ENCODE measurements around the gene PLB1.

The PLB1 gene

GRCh38 chr2:28495551-28496250, at the start of gene PLB1:
Gene PLB1 (plus strand): TSS chr2:28496060. CDS start chr2:28496115, 55 bp downstream.
- DNase-seq = no peak

- peak; percentile 72 for DNase-seq
Observed at GRCh38 chr2:28446531-28446930, 49.3 kb upstream of the PLB1 start.

- no peak for DNase-seq
Observed at GRCh38 chr2:28447086-28447485, 48.8 kb upstream of the PLB1 start.

GRCh38 chr2:28447943-28448792, 47.7 kb upstream of the PLB1 start:
- peak; percentile 99 for DNase-seq

GRCh38 chr2:28448793-28449100, 47.1 kb upstream of the PLB1 start:
- DNase-seq = no peak

- DNase-seq = no peak
Observed at GRCh38 chr2:28449126-28449487, 46.8 kb upstream of the PLB1 start.

GRCh38 chr2:28449488-28450395, 46.1 kb upstream of the PLB1 start:
- peak; percentile 81 for DNase-seq

- DNase-seq = no peak
Observed at GRCh38 chr2:28450901-28451565, 44.8 kb upstream of the PLB1 start.

GRCh38 chr2:28451793-28452533, 43.9 kb upstream of the PLB1 start:
- no peak for DNase-seq

GRCh38 chr2:28452534-28453081, 43.3 kb upstream of the PLB1 start:
- peak; percentile 73 for DNase-seq

- no peak for DNase-seq
Observed at GRCh38 chr2:28453396-28453795, 42.5 kb upstream of the PLB1 start.

- no peak for DNase-seq
Observed at GRCh38 chr2:28454016-28454930, 41.6 kb upstream of the PLB1 start.

GRCh38 chr2:28457237-28457636, 38.6 kb upstream of the PLB1 start:
- DNase-seq = no peak

GRCh38 chr2:28461056-28461455, 34.8 kb upstream of the PLB1 start:
- DNase-seq = no peak

GRCh38 chr2:28462122-28462521, 33.7 kb upstream of the PLB1 start:
- DNase-seq = no peak

GRCh38 chr2:28463211-28463816, 32.5 kb upstream of the PLB1 start:
- DNase-seq = no peak

GRCh38 chr2:28463893-28464292, 32.0 kb upstream of the PLB1 start:
- peak; percentile 75 for DNase-seq

- no peak for DNase-seq
Observed at GRCh38 chr2:28465148-28465885, 30.5 kb upstream of the PLB1 start.

GRCh38 chr2:28469304-28469703, 26.6 kb upstream of the PLB1 start:
- peak; percentile 17 for DNase-seq

Measured in inflammatory macrophage treated with lipopolysaccharide for 4 hours (primary cell).